ENCODE data around the gene CD160.

GRCh38 chr1:145692785-145693443, 26.4 kb upstream of the CD160 start:
- TF ChIP-seq CTCF (IDR thresholded peaks at IDR 0.05) (no peak), POLR2A (IDR thresholded peaks at IDR 0.05) (no peak), EP300 (IDR thresholded peaks at IDR 0.05) (no peak)
